ENCODE data around the gene CEP95. TPM values are rescaled to one million over a fixed set of nuclear protein-coding genes. Genes with fewer than 3 reads are reported as not detected.

Gene CEP95
- total RNA-seq, 3 donors from 2014 or later: 56.5 to 74.4 (median 73.2) TPM

GRCh38 chr17:64546716-64547115 is 39.9 kb downstream of the CEP95 start:
- H3K36me3 ChIP-seq: no peaks in the 10 kb centered on the region
- no peak for TF ChIP-seq POLR2A (IDR thresholded peaks at IDR 0.05)
- TF ChIP-seq CTCF (IDR thresholded peaks at IDR 0.05): no peak
- TF ChIP-seq POLR2AphosphoS5 (IDR thresholded peaks at IDR 0.05): no peak

GRCh38 chr17:64547319-64547718 is 40.5 kb downstream of the CEP95 start:
- no peak overlapping the region for H3K4me3 ChIP-seq
- DNase-seq (ENCODE audit: low spot score in 2 of 2): no peak
- no peaks in the 10 kb centered on the region for H3K36me3 ChIP-seq
- TF ChIP-seq POLR2A (IDR thresholded peaks at IDR 0.05) (no peak), CTCF (IDR thresholded peaks at IDR 0.05) (no peak), POLR2AphosphoS5 (IDR thresholded peaks at IDR 0.05) (no peak)
- H3K9me3 ChIP-seq: no peaks in the 10 kb centered on the region
- no peaks in the 10 kb centered on the region for H3K27me3 ChIP-seq
- intact Hi-C loops (cut with DNase I; ENCODE audit: low total_unique reads): no loop called here
- no peak overlapping the region for H3K27ac ChIP-seq
- H3K4me1 ChIP-seq: no peaks in the 10 kb centered on the region

More at GRCh38 chr17:64546716-64547115, 39.9 kb downstream of the CEP95 start:
- no peak overlapping the region for H3K4me3 ChIP-seq
- no peak for DNase-seq (ENCODE audit: low spot score in 2 of 2)
- H3K9me3 ChIP-seq: no peaks in the 10 kb centered on the region
- H3K27me3 ChIP-seq: no peaks in the 10 kb centered on the region
- H3K27ac ChIP-seq: no peak overlapping the region
- no peaks in the 10 kb centered on the region for H3K4me1 ChIP-seq
- intact Hi-C loops (cut with DNase I; ENCODE audit: low total_unique reads): no loop called here

- Histone ChIP-seq H3K27ac (no peak overlapping the region), H3K27me3 (no peaks in the 10 kb centered on the region), H3K4me1 (no peaks in the 10 kb centered on the region), H3K4me3 (no peak overlapping the region), H3K36me3 (no peaks in the 10 kb centered on the region), H3K9me3 (no peaks in the 10 kb centered on the region)
- TF ChIP-seq POLR2AphosphoS5 (IDR thresholded peaks at IDR 0.05): no peak
- no peak for TF ChIP-seq POLR2A (IDR thresholded peaks at IDR 0.05)
- TF ChIP-seq CTCF (IDR thresholded peaks at IDR 0.05): no peak
- DNase-seq (ENCODE audit: low spot score in 2 of 2): no peak
- intact Hi-C loops (cut with DNase I; ENCODE audit: low total_unique reads): no loop called here
These were observed 44.7 kb downstream of the CEP95 start for GRCh38 chr17:64551461-64551860.

GRCh38 chr17:64554028-64554637 is 47.4 kb downstream of the CEP95 start:
- H3K4me1 ChIP-seq: no peaks in the 10 kb centered on the region
- no peak for DNase-seq (ENCODE audit: low spot score in 2 of 2)
- H3K4me3 ChIP-seq: no peak overlapping the region
- intact Hi-C loops (cut with DNase I; ENCODE audit: low total_unique reads): no loop called here
- no peaks in the 10 kb centered on the region for H3K9me3 ChIP-seq
- H3K27me3 ChIP-seq: no peaks in the 10 kb centered on the region
- TF ChIP-seq POLR2AphosphoS5 (IDR thresholded peaks at IDR 0.05): no peak
- TF ChIP-seq POLR2A (IDR thresholded peaks at IDR 0.05): no peak
- no peak for TF ChIP-seq CTCF (IDR thresholded peaks at IDR 0.05)
- H3K27ac ChIP-seq: no peak overlapping the region
- no peaks in the 10 kb centered on the region for H3K36me3 ChIP-seq

- Histone ChIP-seq H3K4me3 (no peak overlapping the region), H3K27ac (no peak overlapping the region), H3K4me1 (no peaks in the 10 kb centered on the region), H3K27me3 (no peaks in the 10 kb centered on the region), H3K36me3 (no peaks in the 10 kb centered on the region), H3K9me3 (no peaks in the 10 kb centered on the region)
- no peak for DNase-seq (ENCODE audit: low spot score in 2 of 2)
- intact Hi-C loops (cut with DNase I; ENCODE audit: low total_unique reads): no loop called here
- TF ChIP-seq CTCF (IDR thresholded peaks at IDR 0.05): no peak
These were observed 48.5 kb downstream of the CEP95 start for GRCh38 chr17:64555281-64555680.
